Osteocyte (in vitro differentiated cells): ENCODE results near the gene RND3. TPM values are rescaled to one million over a fixed set of nuclear protein-coding genes. Genes with fewer than 3 reads are reported as not detected.

Source experiments
- DNase-seq: peaks from one replicate; pipeline ENCODE4 v3.0.0; 2021; ENCODE audit warnings: mixed read lengths; ENCODE audit not compliant: unreplicated experiment; ENCODE audit errors: extremely low spot score
- H3K27ac Mint-ChIP-seq: one replicate; pipeline ENCODE4 v1.8.0; 2021; ENCODE audit warnings: mild to moderate bottlenecking, mixed read lengths; ENCODE audit not compliant: unreplicated experiment
- H3K27me3 Mint-ChIP-seq: one replicate; pipeline ENCODE4 v1.8.0; 2021; ENCODE audit warnings: mixed read lengths; ENCODE audit not compliant: unreplicated experiment
- H3K36me3 Mint-ChIP-seq: one replicate; pipeline ENCODE4 v1.8.0; 2021; ENCODE audit warnings: mixed read lengths; ENCODE audit not compliant: unreplicated experiment
- H3K4me1 Mint-ChIP-seq: one replicate; pipeline ENCODE4 v1.8.0; 2021; ENCODE audit warnings: mixed read lengths; ENCODE audit not compliant: unreplicated experiment
- H3K4me3 Mint-ChIP-seq: one replicate; pipeline ENCODE4 v1.8.0; 2021; ENCODE audit warnings: mild to moderate bottlenecking, moderate library complexity, mixed read lengths; ENCODE audit not compliant: unreplicated experiment
- H3K9me3 Mint-ChIP-seq: one replicate; pipeline ENCODE4 v1.8.0; 2021; ENCODE audit warnings: mixed read lengths; ENCODE audit not compliant: unreplicated experiment
- CTCF ChIP-seq: fragments of 200-600 bp; sonication (generic); IDR thresholded peaks from 2 replicates; pipeline ENCODE4 v1.5.0; 2021; ENCODE audit warnings: antibody characterized with exemption, mild to moderate bottlenecking, moderate library complexity
- long read RNA-seq: library from polyadenylated mRNA; unstranded; transcript quantifications from one replicate; pipeline ENCODE4 v2.0.0, GENCODE V29; 2021
- total RNA-seq: library from RNA; stranded (reverse); gene quantifications from 2 replicates; pipeline ENCODE4 v1.2.1, GENCODE V29; 2021

RND3 gene, protein sequence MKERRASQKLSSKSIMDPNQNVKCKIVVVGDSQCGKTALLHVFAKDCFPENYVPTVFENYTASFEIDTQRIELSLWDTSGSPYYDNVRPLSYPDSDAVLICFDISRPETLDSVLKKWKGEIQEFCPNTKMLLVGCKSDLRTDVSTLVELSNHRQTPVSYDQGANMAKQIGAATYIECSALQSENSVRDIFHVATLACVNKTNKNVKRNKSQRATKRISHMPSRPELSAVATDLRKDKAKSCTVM
- total RNA-seq, result 146 and 160 TPM in 2 replicates
- long read RNA-seq, transcript RND3-202 (5 exons, 2,777 nt), result minor isoform, 115 of 596 reads
- long read RNA-seq, transcript RND3-201 (6 exons, 2,711 nt), result major isoform, 380 of 596 reads
- long read RNA-seq, partial matches to known transcripts, result 8 of 596 reads
- long read RNA-seq, other reads (novel, unspliced or antisense), result 89 of 596 reads

- TF ChIP-seq CTCF, result peak; percentile 93
- H3K36me3 Mint-ChIP-seq, result peaks cover 20% of the 10 kb centered on the region
- H3K27me3 Mint-ChIP-seq, result no peaks in the 10 kb centered on the region
- peak within 1 kb of the TSS; percentile 98 for H3K27ac Mint-ChIP-seq
- H3K4me3 Mint-ChIP-seq, result peak within 1 kb of the TSS; percentile 90
- H3K4me1 Mint-ChIP-seq, result peaks cover 38% of the 10 kb centered on the region
- H3K9me3 Mint-ChIP-seq, result no peaks in the 10 kb centered on the region
- DNase-seq, result peak; percentile 98
Measured at GRCh38 chr2:150487537-150488429, at the start of gene RND3. Gene RND3, minus strand, starts transcription at chr2:150487667. Its CDS starts 250 bp downstream, at chr2:150487417.

- H3K27me3 Mint-ChIP-seq, result no peaks in the 10 kb centered on the region
- H3K4me3 Mint-ChIP-seq, result no peak overlapping the region
- TF ChIP-seq CTCF, result no peak
- H3K27ac Mint-ChIP-seq, result peak overlapping the region; percentile 9
- H3K9me3 Mint-ChIP-seq, result no peaks in the 10 kb centered on the region
- H3K4me1 Mint-ChIP-seq, result peaks cover 66% of the 10 kb centered on the region
- DNase-seq, result no peak
- no peaks in the 10 kb centered on the region for H3K36me3 Mint-ChIP-seq
Measured at GRCh38 chr2:150535176-150535575, 47.7 kb upstream of the RND3 start.

DNA sequence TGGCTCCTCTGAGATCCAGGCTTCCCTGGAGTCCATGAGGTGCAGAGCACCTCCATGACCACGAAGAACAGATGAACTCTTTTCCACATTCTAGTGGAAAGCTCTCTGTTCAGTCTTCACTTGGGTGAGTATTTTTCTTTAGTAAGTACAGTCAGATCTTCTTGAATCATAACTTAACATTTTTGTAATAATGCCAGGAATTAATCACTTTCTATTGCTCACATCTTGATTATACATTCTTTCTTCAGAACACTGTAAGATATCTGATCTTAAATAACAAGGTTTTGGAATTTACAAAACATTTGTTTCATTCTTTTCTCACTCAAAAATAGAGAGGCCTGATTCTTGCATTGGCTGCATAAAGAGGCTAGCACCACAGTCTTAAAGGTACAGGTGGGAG is 45.4 kb upstream of the RND3 start:
- H3K4me1 Mint-ChIP-seq, result peaks cover 66% of the 10 kb centered on the region
- H3K4me3 Mint-ChIP-seq, result no peak overlapping the region
- no peaks in the 10 kb centered on the region for H3K9me3 Mint-ChIP-seq
- TF ChIP-seq CTCF, result no peak
- H3K27ac Mint-ChIP-seq, result peak overlapping the region; percentile 86
- DNase-seq, result no peak
- no peaks in the 10 kb centered on the region for H3K27me3 Mint-ChIP-seq
- no peaks in the 10 kb centered on the region for H3K36me3 Mint-ChIP-seq

DNA sequence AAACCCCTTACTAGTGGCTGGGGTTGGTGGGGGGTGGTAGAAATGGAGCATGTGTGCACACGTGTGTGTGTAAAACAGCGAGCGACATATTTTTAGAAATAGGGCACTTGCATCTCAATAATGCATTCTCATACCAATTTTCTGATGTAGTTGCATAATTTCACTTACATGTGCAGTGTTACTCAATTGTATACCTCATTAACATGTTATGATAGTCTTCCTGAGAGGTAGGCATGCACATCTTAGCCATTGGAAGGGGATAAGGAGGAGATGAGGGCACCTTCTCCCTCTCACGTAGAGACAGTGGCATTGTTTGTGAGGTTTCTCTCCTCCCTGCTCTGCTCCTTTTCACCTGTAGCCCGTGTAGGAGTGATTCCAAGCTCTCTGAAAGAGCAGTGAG is 44.6 kb upstream of the RND3 start:
- peaks cover 64% of the 10 kb centered on the region for H3K4me1 Mint-ChIP-seq

More for the DNA sequence above, 44.6 kb upstream of the RND3 start:
- Mint-ChIP-seq H3K4me3 (no peak overlapping the region), H3K27me3 (no peaks in the 10 kb centered on the region), H3K27ac (peak overlapping the region; percentile 47), H3K9me3 (no peaks in the 10 kb centered on the region), H3K36me3 (no peaks in the 10 kb centered on the region)
- no peak for TF ChIP-seq CTCF
- no peak for DNase-seq
